GM23338 (cell line): ENCODE measurements around the gene DEFB124. TPM values are rescaled to one million over a fixed set of nuclear protein-coding genes. Genes with fewer than 3 reads are reported as not detected.
"Not testable (repeated sequence)": the region's sequence is repeated elsewhere in the genome, so short reads cannot be mapped to it uniquely, and the experiment has no call there.

ENCODE experiments used
- ATAC-seq: fragments of 200-7000 bp; cut with Tn5 transposase; 3 replicates; pipeline ENCODE4 v1.9.1; 2020
- DNase-seq: peaks from one replicate; pipeline ENCODE4 v3.0.0-alpha.2; 2015; ENCODE audit warnings: low spot score
- H2AFZ ChIP-seq: fragments of 200-600 bp; sonication (generic); 2 replicates; pipeline ENCODE4 v1.8.0; 2016; ENCODE audit warnings: antibody characterized with exemption, mild to moderate bottlenecking, moderate library complexity
- H3F3A ChIP-seq: fragments of 200-600 bp; sonication (generic); replicated peaks from 2 replicates; pipeline ENCODE4 v1.8.0; 2017; ENCODE audit warnings: antibody characterized with exemption, mixed run types, low read depth
- H3K27ac ChIP-seq: fragments of 200-600 bp; sonication (generic); 2 replicates; pipeline ENCODE4 v1.6.1; 2016; ENCODE audit warnings: low read depth
- H3K27me3 ChIP-seq: fragments of 200-600 bp; sonication (generic); 2 replicates; pipeline ENCODE4 v1.8.0; 2016; ENCODE audit warnings: mild to moderate bottlenecking, mixed run types, moderate library complexity; ENCODE audit not compliant: insufficient read depth
- H3K36me3 ChIP-seq: fragments of 200-600 bp; sonication (generic); 2 replicates; pipeline ENCODE4 v1.8.0; 2016; ENCODE audit warnings: mild to moderate bottlenecking; ENCODE audit not compliant: insufficient read depth
- H3K4me1 ChIP-seq: fragments of 200-600 bp; sonication (generic); 2 replicates; pipeline ENCODE4 v1.8.0; 2016; ENCODE audit warnings: mild to moderate bottlenecking, moderate library complexity; ENCODE audit not compliant: insufficient read depth
- H3K4me2 ChIP-seq: fragments of 200-600 bp; sonication (generic); 2 replicates; pipeline ENCODE4 v1.7.1; 2017; ENCODE audit warnings: mixed run types
- H3K4me3 ChIP-seq: fragments of 200-600 bp; sonication (generic); 2 replicates; pipeline ENCODE4 v1.6.1; 2016; ENCODE audit warnings: mixed run types
- H3K79me2 ChIP-seq: fragments of 200-600 bp; sonication (generic); replicated peaks from 2 replicates; pipeline ENCODE4 v1.8.0; 2017; ENCODE audit warnings: mild to moderate bottlenecking; ENCODE audit not compliant: insufficient read depth
- H3K9me2 ChIP-seq: fragments of 200-600 bp; sonication (generic); 2 replicates; pipeline ENCODE4 v1.8.0; 2017; ENCODE audit not compliant: insufficient read depth
- H4K20me1 ChIP-seq: fragments of 200-600 bp; sonication (generic); replicated peaks from 2 replicates; pipeline ENCODE4 v1.8.0; 2017; ENCODE audit warnings: mild to moderate bottlenecking; ENCODE audit not compliant: insufficient read depth
- H3K27ac Mint-ChIP-seq: 2 replicates; pipeline ENCODE4 v1.8.0; 2020; ENCODE audit warnings: inconsistent platforms, mild to moderate bottlenecking, moderate library complexity, mixed read lengths
- H3K27me3 Mint-ChIP-seq: 3 replicates; pipeline ENCODE4 v1.8.0; 2022; ENCODE audit warnings: low read depth, mild to moderate bottlenecking, moderate library complexity, mixed read lengths, inconsistent platforms; ENCODE audit not compliant: insufficient read depth, poor library complexity
- H3K36me3 Mint-ChIP-seq: 3 replicates; pipeline ENCODE4 v1.8.0; 2021; ENCODE audit warnings: low read depth, mild to moderate bottlenecking, inconsistent platforms, moderate library complexity, mixed read lengths
- H3K4me1 Mint-ChIP-seq: 3 replicates; pipeline ENCODE4 v1.8.0; 2020; ENCODE audit warnings: mild to moderate bottlenecking, inconsistent platforms, mixed read lengths
- H3K4me3 Mint-ChIP-seq: 3 replicates; pipeline ENCODE4 v1.8.0; 2021; ENCODE audit warnings: moderate library complexity, mild to moderate bottlenecking, inconsistent platforms, mixed read lengths
- H3K9me3 Mint-ChIP-seq: 3 replicates; pipeline ENCODE4 v1.8.0; 2020; ENCODE audit warnings: moderate library complexity, mild to moderate bottlenecking, inconsistent platforms, mixed read lengths
- ETS1 ChIP-seq: IDR thresholded peaks from 2 replicates; pipeline ENCODE4 v1.6.1; 2016; ENCODE audit warnings: antibody characterized with exemption
- POLR2AphosphoS5 ChIP-seq: IDR thresholded peaks from 2 replicates; pipeline ENCODE4 v1.6.1; 2016; ENCODE audit warnings: antibody characterized with exemption, low read depth
- REST ChIP-seq: IDR thresholded peaks from one replicate; pipeline ENCODE4 v1.6.1; 2018; ENCODE audit warnings: antibody characterized with exemption; ENCODE audit not compliant: unreplicated experiment
- STAT1 ChIP-seq: IDR thresholded peaks from one replicate; pipeline ENCODE4 v1.6.1; 2016; ENCODE audit warnings: antibody characterized with exemption; ENCODE audit not compliant: unreplicated experiment
- ZNF462 ChIP-seq: fragments of 250-450 bp; sonication (Bioruptor Pico); IDR thresholded peaks from 2 replicates; pipeline ENCODE4 v1.5.0; 2020; ENCODE audit warnings: mild to moderate bottlenecking, moderate library complexity
- polyA plus RNA-seq: library from polyadenylated mRNA; unstranded; fragments of >200 nt; fragmentation: Nextera tagmentation; extraction: Ambion mirVana; gene quantifications from 2 replicates; pipeline ENCODE4 v1.2.1, GENCODE V29; 2016
- total RNA-seq: library from RNA; depleted of rRNA; stranded (reverse); fragments of >200 nt; shearing (Covaris generic); gene quantifications from 2 replicates; pipeline ENCODE4 v1.2.3, GENCODE V29; 2014

The DEFB124 gene
- total and polyA plus RNA-seq, 2 experiments from 2014 or later, result 0.52 TPM; not detected in 1

- not testable (repeated sequence) for DNase-seq, H3K4me2 ChIP-seq, H3K4me1 ChIP-seq, H3K27ac Mint-ChIP-seq, H3F3A ChIP-seq, H3K27me3 ChIP-seq, H4K20me1 ChIP-seq, H3K4me3 Mint-ChIP-seq, H3K4me1 Mint-ChIP-seq, H3K9me2 ChIP-seq, H3K36me3 ChIP-seq, ATAC-seq, H3K27me3 Mint-ChIP-seq, H3K79me2 ChIP-seq, H2AFZ ChIP-seq, H3K4me3 ChIP-seq, H3K27ac ChIP-seq
- peaks cover 22% of the 10 kb centered on the region for H3K36me3 Mint-ChIP-seq
- H3K9me3 Mint-ChIP-seq, result peaks cover 77% of the 10 kb centered on the region
Measured at GRCh38 chr20:31427576-31427975, 47.4 kb downstream of the DEFB124 start.

GRCh38 chr20:31426891-31427551, 47.9 kb downstream of the DEFB124 start:
- H3F3A ChIP-seq, H3K4me3 Mint-ChIP-seq: not testable (repeated sequence)
- H3K9me3 Mint-ChIP-seq, result peaks cover 76% of the 10 kb centered on the region

GRCh38 chr20:31425797-31426196, 49.1 kb downstream of the DEFB124 start:
- no peak for TF ChIP-seq POLR2AphosphoS5
- no peak for TF ChIP-seq REST
- TF ChIP-seq ETS1, result no peak
- TF ChIP-seq ZNF462 (CRISPR knock-in tag), result no peak
- no peak for TF ChIP-seq STAT1
- DNase-seq (no peak), ATAC-seq (no peak)
- Mint-ChIP-seq H3K27me3 (peaks cover 5% of the 10 kb centered on the region), H3K4me3 (no peak overlapping the region), H3K27ac (no peak overlapping the region), H3K4me1 (no peaks in the 10 kb centered on the region), H3K36me3 (peaks cover 17% of the 10 kb centered on the region; the same call in 2 of the 3 replicates), H3K9me3 (peaks cover 77% of the 10 kb centered on the region)
- H3K27me3 ChIP-seq, result no peaks in the 10 kb centered on the region
- no peaks in the 10 kb centered on the region for H3K79me2 ChIP-seq
- no peaks in the 10 kb centered on the region for H3K36me3 ChIP-seq
- H3K4me3 ChIP-seq, result no peak overlapping the region
- H3K27ac ChIP-seq, result no peak overlapping the region
- no peak overlapping the region for H2AFZ ChIP-seq
- no peaks in the 10 kb centered on the region for H3K4me1 ChIP-seq
- no peak overlapping the region for H3K4me2 ChIP-seq
- no peaks in the 10 kb centered on the region for H3F3A ChIP-seq
- H3K9me2 ChIP-seq, result no peaks in the 10 kb centered on the region
- H4K20me1 ChIP-seq, result no peaks in the 10 kb centered on the region

More at GRCh38 chr20:31426891-31427551, 47.9 kb downstream of the DEFB124 start:
- H3K4me3 ChIP-seq, H3K4me1 ChIP-seq, H4K20me1 ChIP-seq, DNase-seq, H3K9me2 ChIP-seq, H3K36me3 ChIP-seq, H3K27me3 ChIP-seq, H3K79me2 ChIP-seq, H3K27me3 Mint-ChIP-seq, H3K4me2 ChIP-seq, H3K27ac Mint-ChIP-seq, H3K4me1 Mint-ChIP-seq, ATAC-seq, H2AFZ ChIP-seq, H3K27ac ChIP-seq: not testable (repeated sequence)
- H3K36me3 Mint-ChIP-seq, result peaks cover 22% of the 10 kb centered on the region
